Stimulated activated CD4-positive, alpha-beta T cell treated with anti-CD3 and anti-CD28 coated beads, Interleukin-1b, Interleukin-23, amount 100 ng/mL, for 4 hours (primary cell): ENCODE measurements around the gene LILRB5.
A peak's percentile ranks its signal among the peaks of the same experiment; 100 is the strongest.
"Not testable (repeated sequence)": the region's sequence is repeated elsewhere in the genome, so short reads cannot be mapped to it uniquely, and the experiment has no call there.

Source experiments
- DNase-seq, 2 donors: peaks; one replicate each; pipeline ENCODE4 v3.0.0-alpha.2; 2020; ENCODE audit warnings: low read depth in 2 of 2

The LILRB5 gene

GRCh38 chr19:54242234-54242633, 14.8 kb downstream of the LILRB5 start:
- DNase-seq: not testable (repeated sequence)

- not testable (repeated sequence) for DNase-seq
Observed at GRCh38 chr19:54240372-54241336, 16.4 kb downstream of the LILRB5 start.

- not testable (repeated sequence) for DNase-seq
Observed at GRCh38 chr19:54239491-54240371, 17.3 kb downstream of the LILRB5 start.

GRCh38 chr19:54233941-54234340, 23.1 kb downstream of the LILRB5 start:
- no peak for DNase-seq

GRCh38 chr19:54231077-54231931, 25.8 kb downstream of the LILRB5 start:
- DNase-seq: peak; percentile 82 to 84

- no peak for DNase-seq
Observed at GRCh38 chr19:54230031-54230430, 27.0 kb downstream of the LILRB5 start.

- no peak for DNase-seq
Observed at GRCh38 chr19:54229146-54229545, 27.9 kb downstream of the LILRB5 start.

GRCh38 chr19:54224619-54225018, 32.5 kb downstream of the LILRB5 start:
- DNase-seq: not testable (repeated sequence)

GRCh38 chr19:54223937-54224281, 33.2 kb downstream of the LILRB5 start:
- not testable (repeated sequence) for DNase-seq

- not testable (repeated sequence) for DNase-seq
Observed at GRCh38 chr19:54223277-54223936, 33.7 kb downstream of the LILRB5 start.

- DNase-seq: not testable (repeated sequence)
Observed at GRCh38 chr19:54222474-54223276, 34.4 kb downstream of the LILRB5 start, which contains the start of gene LILRB3. LILRB3 (minus strand) TSS chr19:54223007; CDS start chr19:54222976, 31 bp downstream.

GRCh38 chr19:54221947-54222346, 35.1 kb downstream of the LILRB5 start:
- not testable (repeated sequence) for DNase-seq

GRCh38 chr19:54219702-54220101, 37.4 kb downstream of the LILRB5 start:
- not testable (repeated sequence) for DNase-seq

GRCh38 chr19:54218960-54219661, 38.0 kb downstream of the LILRB5 start:
- DNase-seq: no peak

GRCh38 chr19:54218259-54218658, 38.8 kb downstream of the LILRB5 start:
- no peak for DNase-seq

- DNase-seq: not testable (repeated sequence)
Observed at GRCh38 chr19:54217517-54218247, 39.4 kb downstream of the LILRB5 start.

- DNase-seq: no peak
Observed at GRCh38 chr19:54216869-54217268, 40.2 kb downstream of the LILRB5 start.

- not testable (repeated sequence) for DNase-seq
Observed at GRCh38 chr19:54214734-54215133, 42.3 kb downstream of the LILRB5 start.
